ENCODE measurements around the gene CFAP97D2. TPM values are rescaled to one million over a fixed set of nuclear protein-coding genes. Genes with fewer than 3 reads are reported as not detected.

CFAP97D2 gene
- total RNA-seq, 1 donor from 2014 or later, result not detected

GRCh38 chr13:114134944-114135610 lies 44.0 kb upstream of the CFAP97D2 start:
- Mint-ChIP-seq H3K27me3 (peaks cover 32% of the 10 kb centered on the region), H3K27ac (no peak overlapping the region), H3K36me3 (ENCODE audit: insufficient read depth) (no peaks in the 10 kb centered on the region), H3K9me3 (ENCODE audit: low read depth) (no peaks in the 10 kb centered on the region), H3K4me3 (ENCODE audit: low read depth) (no peak overlapping the region), H3K4me1 (ENCODE audit: low read depth) (peaks cover 15% of the 10 kb centered on the region)
- no peak for DNase-seq (ENCODE audit: low spot score, unreplicated experiment)
- TF ChIP-seq CTCF (IDR thresholded peaks at IDR 0.05; ENCODE audit: unreplicated experiment), result no peak

GRCh38 chr13:114135731-114136171 lies 43.3 kb upstream of the CFAP97D2 start:
- Mint-ChIP-seq H3K4me1 (ENCODE audit: low read depth) (peaks cover 15% of the 10 kb centered on the region), H3K4me3 (ENCODE audit: low read depth) (no peak overlapping the region), H3K9me3 (ENCODE audit: low read depth) (no peaks in the 10 kb centered on the region), H3K27me3 (peaks cover 30% of the 10 kb centered on the region), H3K36me3 (ENCODE audit: insufficient read depth) (no peaks in the 10 kb centered on the region), H3K27ac (no peak overlapping the region)
- DNase-seq (ENCODE audit: low spot score, unreplicated experiment), result no peak
- no peak for TF ChIP-seq CTCF (IDR thresholded peaks at IDR 0.05; ENCODE audit: unreplicated experiment)

- Mint-ChIP-seq H3K9me3 (ENCODE audit: low read depth) (no peaks in the 10 kb centered on the region), H3K4me3 (ENCODE audit: low read depth) (no peak overlapping the region), H3K27ac (no peak overlapping the region), H3K27me3 (peaks cover 22% of the 10 kb centered on the region), H3K4me1 (ENCODE audit: low read depth) (peaks cover 7% of the 10 kb centered on the region), H3K36me3 (ENCODE audit: insufficient read depth) (no peaks in the 10 kb centered on the region)
- no peak for TF ChIP-seq CTCF (IDR thresholded peaks at IDR 0.05; ENCODE audit: unreplicated experiment)
- DNase-seq (ENCODE audit: low spot score, unreplicated experiment), result no peak
These were observed 42.5 kb upstream of the CFAP97D2 start for GRCh38 chr13:114136576-114136975.

- Mint-ChIP-seq H3K36me3 (ENCODE audit: insufficient read depth) (no peaks in the 10 kb centered on the region), H3K4me1 (ENCODE audit: low read depth) (no peaks in the 10 kb centered on the region), H3K27me3 (peaks cover 10% of the 10 kb centered on the region)
These were observed 38.7 kb upstream of the CFAP97D2 start for GRCh38 chr13:114140131-114140905.

More at GRCh38 chr13:114140131-114140905, 38.7 kb upstream of the CFAP97D2 start:
- Mint-ChIP-seq H3K4me3 (ENCODE audit: low read depth) (no peak overlapping the region), H3K27ac (no peak overlapping the region), H3K9me3 (ENCODE audit: low read depth) (no peaks in the 10 kb centered on the region)
- no peak for TF ChIP-seq CTCF (IDR thresholded peaks at IDR 0.05; ENCODE audit: unreplicated experiment)
- no peak for DNase-seq (ENCODE audit: low spot score, unreplicated experiment)
